ENCODE data around the gene SFTA2. TPM values are rescaled to one million over a fixed set of nuclear protein-coding genes. Genes with fewer than 3 reads are reported as not detected.
"Not testable (repeated sequence)": the region's sequence is repeated elsewhere in the genome, so short reads cannot be mapped to it uniquely, and the experiment has no call there.

Gene SFTA2
- not detected for total RNA-seq

DNA sequence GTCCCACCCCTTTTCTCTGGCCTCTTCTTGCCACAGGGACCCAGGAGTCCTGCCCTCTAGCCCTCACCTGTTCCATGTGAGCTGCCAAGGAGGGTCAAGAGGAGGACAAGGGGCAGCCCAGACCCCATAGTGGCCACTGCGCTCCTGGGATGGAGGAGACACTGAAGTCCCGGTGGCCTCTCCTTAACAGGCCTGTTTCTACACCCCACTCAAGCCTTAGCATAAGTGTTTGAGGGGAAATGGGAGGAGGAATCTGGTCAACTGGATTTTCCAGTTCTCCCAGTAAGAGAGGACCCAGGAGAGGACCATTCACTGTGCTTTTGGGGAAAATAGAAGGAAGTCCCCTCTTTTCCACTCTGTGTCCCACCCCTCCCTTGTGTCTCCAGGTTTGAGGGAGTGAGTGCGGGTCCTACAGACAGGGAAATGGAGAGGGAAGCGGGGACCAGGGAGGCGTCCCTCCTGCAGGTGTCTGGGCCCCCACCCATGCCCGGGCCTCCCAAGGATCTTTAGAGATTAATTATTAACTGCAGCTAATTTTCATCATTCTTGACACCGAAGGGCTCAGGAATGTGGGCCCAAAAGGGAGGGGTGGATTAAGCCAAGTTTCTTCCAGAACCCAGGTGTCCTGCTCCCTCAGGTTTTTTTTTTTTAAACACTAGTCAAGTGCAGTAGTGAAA lies at the start of gene SFTA2:
Gene SFTA2, minus strand, starts transcription at position 202 of the 677 bp plus-strand sequence. Its CDS starts 74 bp downstream, at position 128.
- DNase-seq: no peak

DNA sequence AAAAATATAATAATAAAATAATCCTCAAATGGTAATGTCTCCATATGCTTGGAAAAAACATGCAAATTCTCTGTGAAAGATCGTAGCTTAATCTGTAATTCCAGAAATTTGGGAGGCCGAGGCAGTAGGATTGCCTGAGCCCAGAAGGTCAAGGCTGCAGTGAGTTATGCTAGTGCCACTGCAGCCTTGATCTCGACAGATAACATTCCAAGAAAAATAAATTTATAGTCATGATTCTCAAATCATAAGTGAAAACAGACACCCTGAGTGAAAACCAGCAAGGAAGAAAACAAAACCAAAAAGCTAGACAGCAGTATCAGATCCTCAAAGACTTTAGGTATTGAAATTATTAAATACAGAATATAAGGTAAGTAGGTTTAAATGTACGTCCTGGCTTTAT lies 47.7 kb upstream of the SFTA2 start:
- no peak for DNase-seq

DNA sequence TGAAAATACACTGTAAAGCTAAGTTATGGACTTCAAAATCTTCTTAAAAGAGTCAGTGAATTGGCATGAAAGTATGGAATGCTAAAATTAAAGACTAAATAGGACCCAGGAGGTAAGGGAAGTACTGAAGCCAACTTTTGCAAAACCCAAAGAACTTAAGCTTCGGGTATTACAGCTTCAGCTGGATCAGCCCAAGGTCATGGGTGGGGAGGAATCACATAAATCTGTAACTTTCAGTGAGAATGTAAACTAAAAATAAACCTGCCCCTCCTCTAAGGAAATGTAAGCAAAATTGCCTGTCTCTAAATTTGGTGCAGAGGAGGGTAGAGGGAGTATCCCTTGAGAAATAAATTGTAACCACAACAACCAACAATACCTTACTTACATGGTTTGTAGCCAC lies 47.2 kb upstream of the SFTA2 start:
- DNase-seq: peak; percentile 27

DNA sequence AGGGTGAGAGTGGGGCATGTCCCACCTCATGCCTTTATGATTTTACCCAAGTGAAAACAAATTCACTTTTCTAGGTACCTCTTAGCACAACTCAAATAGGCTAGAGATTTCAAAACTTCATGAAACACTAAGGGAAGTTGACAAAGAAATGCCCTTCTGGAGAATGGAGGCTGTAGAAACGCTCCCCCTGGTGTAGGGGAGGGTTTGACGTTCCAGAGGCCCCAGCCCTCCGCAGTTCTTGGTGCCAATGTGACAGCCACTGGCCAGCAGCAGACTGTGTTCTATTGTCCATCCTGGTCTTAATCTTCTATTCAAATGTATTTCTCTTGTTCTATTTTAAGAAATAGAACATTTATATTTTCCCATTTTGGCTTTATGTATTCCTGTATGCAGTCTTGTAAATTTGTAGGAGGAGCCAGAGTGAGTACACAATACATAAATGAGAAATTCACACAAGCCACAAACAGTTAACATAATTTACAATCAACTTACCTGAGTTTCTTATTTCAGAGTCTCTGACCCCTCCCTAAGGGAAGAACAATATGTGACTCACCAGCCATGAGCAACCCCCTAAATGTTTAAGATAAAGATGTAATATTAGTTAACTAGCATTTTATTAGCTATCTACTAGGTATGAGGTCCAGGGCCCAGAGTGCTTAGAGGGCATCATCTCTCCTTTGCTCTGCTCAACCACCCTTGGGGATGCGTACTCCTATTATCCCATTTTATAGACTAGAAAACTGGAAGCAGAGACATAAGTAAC lies 42.7 kb upstream of the SFTA2 start:
- DNase-seq: no peak

DNA sequence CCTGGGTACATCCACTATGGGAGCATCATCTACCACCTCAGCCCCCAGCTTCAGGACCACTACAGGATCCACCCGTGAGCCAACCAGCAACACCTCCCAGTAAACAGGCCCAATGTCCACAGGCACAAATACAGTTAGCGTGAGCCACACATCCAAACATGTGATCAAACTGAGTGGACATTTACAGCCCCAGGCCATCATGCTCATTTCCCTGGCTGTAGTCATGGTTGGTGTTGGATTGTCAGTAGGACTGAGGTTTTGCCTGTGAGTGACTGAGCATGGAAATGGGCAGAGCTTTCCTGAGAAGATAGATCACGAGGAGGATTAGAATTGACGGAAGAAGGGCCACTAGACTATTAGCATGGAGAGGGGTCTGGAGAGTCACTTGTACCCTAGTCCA lies 40.8 kb upstream of the SFTA2 start:
- DNase-seq: no peak

DNA sequence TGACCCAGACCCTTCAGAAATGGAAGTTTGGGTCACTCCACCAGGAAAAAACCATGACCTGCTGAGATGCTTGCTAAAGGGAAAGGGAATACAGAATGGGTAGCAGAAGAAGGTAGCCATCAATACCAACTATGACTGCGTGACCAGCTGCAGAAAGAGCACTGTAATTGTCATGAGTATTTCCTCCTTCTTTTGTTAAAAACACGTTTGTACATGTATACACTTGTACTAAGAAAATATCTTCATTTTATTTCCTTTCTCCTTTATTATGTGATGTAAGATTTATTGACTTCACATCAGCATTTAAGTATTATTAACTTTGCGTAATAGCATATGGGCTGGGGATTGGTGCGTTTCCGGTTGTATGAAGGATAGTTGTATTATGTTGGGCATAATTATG lies 39.0 kb upstream of the SFTA2 start:
- no peak for DNase-seq

DNA sequence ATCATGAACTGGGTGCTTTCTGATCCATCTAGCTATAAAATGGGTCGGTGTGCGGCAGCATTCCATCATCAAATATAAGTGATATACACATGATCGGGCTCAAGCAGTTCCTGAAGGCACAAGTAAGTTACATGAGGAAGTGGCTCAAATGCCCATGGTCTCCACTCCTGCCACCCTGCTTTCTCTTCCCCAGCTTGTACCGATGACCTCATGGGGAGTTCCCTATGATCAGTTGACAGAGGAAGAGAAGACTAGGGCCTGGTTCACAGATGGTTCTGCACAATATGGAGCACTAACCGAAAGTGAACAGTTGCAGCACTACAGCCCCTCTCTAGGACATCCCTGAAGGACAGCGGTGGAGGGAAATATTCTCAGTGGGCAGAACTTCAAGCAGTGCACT lies 37.2 kb upstream of the SFTA2 start:
- not testable (repeated sequence) for DNase-seq

DNA sequence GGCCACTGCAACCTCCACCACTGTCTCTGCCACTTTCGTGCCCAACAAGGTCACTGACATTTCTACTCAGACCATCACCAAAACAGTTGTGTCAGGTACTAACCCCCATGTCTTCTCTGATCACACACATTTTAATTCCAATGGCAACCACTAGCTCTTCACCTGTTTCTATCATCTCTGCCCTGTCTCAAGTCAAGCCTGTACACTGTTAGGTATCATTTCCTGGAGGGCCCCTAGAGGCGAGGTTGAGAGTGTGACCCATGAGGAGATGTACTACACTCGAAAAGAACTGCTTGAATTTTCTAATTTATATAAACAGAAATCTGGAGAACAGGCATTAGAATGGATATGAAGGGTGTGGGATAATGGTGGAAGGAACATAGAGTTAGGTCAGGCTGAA lies 34.2 kb upstream of the SFTA2 start:
- no peak for DNase-seq

DNA sequence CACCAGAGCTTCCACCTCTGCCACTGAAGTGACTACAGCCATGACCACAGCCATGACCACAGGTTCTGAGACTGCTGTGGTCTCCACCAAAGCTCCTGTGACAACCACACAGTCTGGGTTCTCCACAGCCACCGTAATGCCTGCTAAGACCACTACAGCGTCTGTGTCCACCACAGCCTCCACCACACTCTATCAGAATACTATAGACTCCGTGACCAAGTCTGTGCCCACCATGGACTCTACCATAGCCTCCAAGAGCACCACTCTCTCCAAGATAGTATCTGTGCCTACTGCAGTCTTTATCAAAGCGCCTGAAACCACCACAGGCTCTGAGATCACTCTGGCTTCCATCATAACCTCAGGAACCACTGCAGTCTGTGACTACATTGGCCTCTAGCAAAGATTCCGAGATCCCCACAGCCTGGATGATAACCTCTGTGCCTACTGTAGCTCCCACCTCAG lies 33.2 kb upstream of the SFTA2 start:
- no peak for DNase-seq

DNA sequence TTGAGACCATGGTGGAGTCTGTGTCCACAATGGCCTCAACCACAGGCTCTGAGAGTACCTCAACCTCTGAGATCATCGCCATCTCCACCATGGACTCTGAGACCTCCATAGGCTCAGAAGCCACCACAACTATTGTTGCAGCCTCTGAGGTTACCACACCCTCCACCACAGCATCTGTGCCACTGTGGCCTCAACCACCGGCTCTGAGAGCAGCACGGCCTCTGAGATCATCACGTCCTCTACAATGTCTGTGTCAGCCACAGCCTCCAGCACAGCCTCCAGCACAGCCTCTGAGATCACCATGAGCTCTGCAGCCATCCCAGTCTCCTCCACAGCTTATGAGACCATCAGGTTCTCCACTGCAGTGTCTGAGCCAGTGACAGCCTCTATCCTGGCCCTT lies 32.1 kb upstream of the SFTA2 start:
- no peak for DNase-seq

DNA sequence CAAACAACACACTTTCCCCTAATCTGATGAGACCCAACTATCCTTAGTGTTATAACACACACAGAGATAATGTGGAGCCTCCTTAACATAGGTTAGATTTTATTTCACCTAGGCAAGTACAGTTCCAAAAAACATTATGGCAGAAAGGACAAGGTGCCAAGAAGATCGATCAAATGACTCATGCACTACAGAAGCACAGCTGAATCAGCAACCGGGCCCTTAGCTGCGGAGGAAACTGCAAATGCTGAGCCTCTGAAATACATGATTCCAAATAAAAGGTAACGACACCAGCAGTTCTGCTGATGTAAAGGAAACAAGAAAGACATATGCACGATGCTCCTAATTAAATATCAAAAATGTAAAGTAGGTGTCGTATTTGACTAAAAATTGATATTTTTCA lies 31.7 kb upstream of the SFTA2 start:
- DNase-seq: no peak

DNA sequence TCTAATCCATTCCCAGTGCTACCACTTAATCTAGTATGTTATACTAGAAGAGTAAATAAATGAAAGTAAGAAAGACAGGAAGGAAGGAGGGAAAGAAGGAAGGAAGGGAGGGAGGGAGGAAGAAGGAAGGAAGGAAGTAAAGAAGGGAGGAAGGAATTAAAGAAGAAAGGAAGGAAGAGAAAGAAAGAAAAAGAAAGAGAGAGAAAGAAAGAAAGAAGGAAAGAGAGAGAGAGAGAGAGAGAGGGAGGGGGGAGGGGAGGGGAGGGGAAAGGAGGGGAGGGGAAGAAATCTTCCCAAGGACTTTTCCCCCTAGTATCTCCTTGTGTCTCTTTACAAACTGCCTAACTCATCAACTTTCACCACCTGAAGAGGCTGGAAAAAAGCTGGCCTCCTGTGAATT lies 30.7 kb upstream of the SFTA2 start:
- DNase-seq: no peak

DNA sequence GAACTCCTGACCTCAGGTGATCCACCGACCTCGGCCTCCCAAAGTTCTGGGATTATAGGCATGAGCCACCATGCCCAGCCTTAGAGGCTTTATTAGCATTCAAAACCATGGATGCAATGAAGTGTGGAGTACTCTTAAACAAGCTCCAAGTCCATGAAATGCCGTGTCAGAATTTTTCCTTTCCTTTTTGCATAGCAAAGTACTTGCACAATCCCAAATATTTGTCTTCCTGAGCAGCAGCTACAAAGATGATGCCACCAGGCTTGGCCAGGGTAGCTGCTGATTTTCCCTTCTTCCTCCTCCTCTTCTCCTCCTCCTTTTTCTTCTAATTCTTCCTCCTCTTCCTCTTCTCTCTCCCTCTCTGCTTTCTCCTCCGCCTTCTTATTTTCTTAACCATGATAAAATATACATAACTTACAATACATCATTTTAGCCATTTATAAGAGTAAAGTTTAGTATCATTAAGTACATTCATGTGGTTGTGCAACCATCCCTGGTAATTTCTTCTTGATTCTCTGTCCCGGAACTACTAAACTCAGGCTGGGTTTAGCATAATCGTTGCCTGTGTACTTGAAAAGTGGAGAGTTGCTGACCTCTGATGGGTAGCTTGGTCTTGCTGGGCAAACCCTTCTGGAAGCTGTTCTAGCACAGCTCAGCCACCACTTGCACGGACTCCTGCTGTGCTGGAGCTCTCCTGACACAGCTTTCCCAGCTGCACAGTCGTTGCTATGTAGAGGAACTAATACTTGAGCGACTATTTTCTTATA lies 29.1 kb upstream of the SFTA2 start:
- no peak for DNase-seq

DNA sequence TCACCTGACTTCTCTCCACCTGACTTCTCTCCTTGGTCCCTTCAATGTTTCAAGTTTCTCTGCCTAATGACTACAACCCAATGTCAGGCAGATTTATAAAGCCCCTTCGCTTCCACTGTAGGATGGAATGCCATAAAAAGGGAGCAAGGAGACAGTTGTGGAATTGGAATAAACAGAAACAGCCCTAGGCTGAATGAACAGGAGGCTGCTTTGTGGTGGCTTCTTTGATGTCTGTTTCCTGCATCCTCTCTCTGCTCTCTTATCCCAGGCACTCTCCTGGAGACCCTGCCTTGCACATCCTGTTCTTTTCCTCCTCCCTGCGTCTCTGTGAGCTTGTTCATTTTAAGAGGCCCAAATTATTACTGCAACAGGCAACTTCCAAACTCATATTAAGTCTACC lies 25.7 kb upstream of the SFTA2 start:
- no peak for DNase-seq

DNA sequence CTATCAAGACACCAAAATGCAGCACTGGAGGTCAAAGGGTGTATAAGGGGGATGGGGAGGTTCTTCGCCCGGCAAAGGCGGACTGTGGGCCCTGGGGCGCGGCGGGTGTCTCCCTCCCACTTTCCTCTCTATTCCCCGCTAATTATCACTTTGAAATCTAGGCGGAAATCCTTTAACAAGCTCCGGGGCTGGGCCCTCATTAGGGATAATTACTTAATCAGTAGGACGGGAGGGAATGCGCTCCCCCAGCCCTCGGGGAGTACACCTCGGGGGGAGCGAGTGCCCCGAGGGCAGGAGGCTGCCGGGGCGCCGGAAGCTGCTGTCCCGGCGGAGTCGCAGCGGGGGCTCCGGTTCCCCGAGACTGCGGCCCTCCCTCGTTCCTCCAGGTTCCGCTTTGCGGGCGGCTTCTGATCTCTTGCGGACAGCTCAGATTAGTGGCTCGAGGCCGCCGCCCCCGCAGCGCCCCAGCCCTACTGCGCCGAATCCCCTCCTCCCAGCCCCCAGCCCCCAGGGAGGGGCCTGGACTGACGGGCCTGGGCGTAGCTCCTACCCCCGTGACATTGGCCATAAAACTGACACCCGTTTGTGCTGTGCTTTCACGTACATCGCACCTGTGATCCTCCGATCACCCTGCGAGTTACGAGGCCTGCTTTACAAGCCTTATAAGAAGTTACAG lies 23.5 kb upstream of the SFTA2 start:
- DNase-seq: no peak

DNA sequence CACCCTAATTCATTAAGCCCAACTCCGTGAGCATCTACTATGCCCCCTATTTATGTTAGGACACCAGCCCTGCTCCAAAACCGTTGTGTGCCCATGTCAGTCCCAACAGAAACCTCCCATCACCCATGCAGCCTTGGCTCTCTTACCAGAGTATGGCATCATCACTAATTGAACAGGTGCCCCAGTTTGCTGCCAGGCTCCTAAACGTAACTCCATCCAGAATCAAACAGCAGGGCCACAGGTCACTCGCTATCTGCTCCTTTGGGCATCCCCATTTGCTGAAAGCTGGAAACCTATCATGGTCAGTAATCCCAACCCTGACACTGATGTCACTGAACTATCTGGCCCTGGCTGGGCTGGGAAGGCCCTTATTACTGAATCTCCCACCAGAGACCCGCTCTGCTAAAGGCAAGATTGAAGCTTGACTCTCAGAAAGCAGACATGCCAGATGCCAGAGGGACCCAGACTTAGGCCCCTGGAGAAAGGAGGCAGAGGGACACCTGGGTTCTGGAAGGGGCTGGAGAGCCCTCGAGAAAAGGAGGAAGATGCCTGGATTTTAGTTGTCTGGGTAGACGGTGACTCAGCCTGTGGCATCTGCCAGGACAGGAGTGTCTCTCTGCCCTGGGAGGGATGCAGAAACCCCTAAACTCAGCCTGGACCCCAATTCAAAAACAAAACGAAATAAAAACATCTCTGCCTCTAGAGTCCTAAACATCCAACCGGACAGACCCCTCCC lies 22.8 kb upstream of the SFTA2 start:
- no peak for DNase-seq

DNA sequence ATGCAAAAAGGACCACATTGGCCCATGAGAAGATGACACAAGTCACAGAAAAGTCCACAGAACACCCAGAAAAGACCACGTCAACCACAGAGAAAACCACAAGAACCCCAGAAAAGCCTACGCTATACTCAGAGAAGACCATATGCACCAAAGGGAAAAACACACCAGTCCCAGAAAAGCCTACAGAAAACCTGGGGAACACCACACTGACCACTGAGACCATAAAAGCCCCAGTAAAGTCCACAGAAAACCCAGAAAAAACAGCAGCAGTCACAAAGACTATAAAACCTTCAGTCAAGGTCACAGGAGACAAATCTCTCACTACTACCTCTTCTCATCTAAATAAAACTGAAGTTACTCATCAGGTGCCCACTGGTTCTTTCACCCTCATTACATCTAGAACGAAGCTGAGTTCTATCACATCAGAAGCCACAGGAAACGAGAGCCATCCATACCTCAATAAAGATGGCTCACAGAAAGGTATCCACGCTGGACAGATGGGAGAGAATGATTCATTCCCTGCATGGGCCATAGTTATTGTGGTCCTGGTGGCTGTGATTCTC lies 20.0 kb upstream of the SFTA2 start:
- no peak for DNase-seq

DNA sequence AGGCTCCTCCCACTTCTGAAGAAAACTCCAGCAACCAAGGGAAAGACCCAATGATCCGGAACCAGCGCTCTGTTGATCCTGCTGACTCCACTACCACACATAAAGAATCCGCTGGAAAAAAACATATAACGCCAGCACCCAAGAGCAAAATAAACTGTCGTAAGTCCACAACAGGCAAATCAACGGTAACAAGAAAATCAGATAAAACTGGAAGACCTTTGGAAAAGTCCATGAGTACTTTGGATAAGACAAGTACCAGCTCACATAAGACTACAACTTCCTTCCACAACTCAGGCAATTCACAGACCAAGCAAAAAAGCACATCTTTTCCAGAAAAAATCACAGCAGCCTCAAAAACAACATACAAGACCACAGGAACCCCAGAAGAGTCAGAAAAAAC lies 16.8 kb upstream of the SFTA2 start:
- no peak for DNase-seq

DNA sequence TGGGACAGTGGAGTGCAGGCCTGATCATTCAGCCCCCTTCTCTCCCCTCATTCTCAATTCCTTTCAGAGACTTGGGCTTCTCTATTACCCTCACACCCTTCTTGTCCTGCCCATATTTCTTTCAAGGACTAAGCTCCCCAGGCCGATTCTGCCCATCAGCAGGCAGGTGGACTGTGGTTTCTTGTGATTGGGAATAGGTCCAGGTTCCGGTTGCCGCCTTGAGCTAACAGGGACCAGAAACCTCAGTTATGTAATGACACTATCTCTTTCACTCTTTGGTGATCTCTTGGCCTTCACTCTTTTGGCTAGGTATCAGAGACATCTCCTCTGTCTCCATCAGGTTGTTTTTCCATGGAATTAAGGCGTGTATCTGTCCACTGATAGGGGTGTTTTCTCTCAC lies 15.3 kb upstream of the SFTA2 start:
- DNase-seq: no peak

DNA sequence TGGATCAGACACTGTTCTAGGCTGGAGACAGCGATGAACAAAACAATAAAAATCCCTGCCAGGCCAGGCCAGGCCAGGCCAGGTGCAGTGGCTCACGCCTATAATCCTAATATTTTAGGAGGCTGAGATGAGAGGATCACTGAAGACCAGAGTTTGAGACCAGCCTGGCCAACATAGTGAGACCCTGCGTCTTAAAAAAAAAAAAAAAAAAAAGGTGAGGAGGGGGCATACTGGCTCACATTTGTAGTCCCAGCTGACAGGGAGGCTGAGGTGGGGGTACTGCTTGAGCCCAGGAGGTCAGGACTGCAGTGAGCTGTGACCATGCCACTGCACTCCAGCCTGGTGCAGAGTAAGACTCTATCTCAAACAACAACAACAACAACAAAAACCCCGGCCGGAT lies 13.3 kb upstream of the SFTA2 start:
- no peak for DNase-seq

DNA sequence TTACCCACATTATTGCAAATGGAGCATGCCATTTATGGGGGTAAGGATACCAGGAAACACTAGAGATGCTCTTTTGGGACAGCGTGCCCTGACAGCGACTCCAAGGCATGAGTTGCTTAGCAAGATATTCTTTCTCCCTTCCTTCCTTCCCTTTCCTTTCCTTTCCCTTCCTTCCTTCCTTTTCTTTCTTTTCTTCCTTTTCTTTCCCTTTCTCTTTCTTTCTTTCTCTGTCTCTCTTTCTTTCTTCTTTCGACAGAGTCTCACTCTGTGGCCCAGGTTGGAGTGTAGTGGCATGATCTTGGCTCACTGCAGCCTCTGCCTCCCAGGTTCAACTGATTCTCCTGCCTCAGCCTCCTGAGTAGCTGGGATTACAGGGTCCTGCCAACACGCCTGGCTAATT lies 12.1 kb upstream of the SFTA2 start:
- no peak for DNase-seq

Measured in skin of body (tissue), 2 donors.